SH-SY5Y (cell line): Measurements from ENCODE around the gene TRPM5.

Experiments used
- GATA2 ChIP-seq: IDR thresholded peaks from 2 replicates; pipeline ENCODE4 v1.6.1; 2011; ENCODE audit warnings: mild to moderate bottlenecking, low read depth, low read length
- GATA3 ChIP-seq: IDR thresholded peaks from 2 replicates; pipeline ENCODE4 v1.6.1; 2011; ENCODE audit warnings: low read depth, mild to moderate bottlenecking, low read length, moderate library complexity

GRCh38 chr11:2397005-2397404, 47.3 kb downstream of the TRPM5 start:
- TF ChIP-seq GATA2 (no peak), GATA3 (no peak)
